ENCODE data around the gene MINDY1.

DNA sequence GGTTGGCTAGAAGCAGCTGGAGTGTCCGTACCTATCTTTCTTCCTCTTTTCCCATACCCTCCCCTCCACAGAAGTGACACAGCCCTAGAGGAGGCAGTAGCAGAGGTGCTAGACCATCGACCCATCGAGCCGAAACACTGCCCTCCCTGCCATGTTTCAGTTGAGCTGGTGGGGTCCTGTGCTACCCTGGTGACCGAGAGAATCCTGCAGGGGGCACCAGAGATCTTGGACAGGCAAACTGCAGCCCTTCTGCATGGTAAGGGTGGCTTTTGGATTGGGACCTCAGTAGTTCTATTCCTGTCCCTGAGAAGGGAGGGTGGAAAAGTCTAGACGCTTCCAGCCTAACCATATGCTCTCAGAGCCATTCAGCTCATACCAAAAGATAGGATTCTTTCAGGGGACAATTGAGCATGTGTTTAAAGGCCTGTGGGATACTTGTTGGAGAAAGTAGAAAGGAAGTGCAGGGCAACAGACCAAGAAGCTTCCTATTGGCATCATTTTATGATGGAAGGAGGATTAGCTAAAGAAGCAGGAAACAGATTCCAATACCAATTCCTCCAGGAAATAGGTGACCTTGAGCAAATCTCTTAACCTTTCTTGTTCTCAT, 17.9 kb upstream of the MINDY1 start:
- TF ChIP-seq, protein P1, sequence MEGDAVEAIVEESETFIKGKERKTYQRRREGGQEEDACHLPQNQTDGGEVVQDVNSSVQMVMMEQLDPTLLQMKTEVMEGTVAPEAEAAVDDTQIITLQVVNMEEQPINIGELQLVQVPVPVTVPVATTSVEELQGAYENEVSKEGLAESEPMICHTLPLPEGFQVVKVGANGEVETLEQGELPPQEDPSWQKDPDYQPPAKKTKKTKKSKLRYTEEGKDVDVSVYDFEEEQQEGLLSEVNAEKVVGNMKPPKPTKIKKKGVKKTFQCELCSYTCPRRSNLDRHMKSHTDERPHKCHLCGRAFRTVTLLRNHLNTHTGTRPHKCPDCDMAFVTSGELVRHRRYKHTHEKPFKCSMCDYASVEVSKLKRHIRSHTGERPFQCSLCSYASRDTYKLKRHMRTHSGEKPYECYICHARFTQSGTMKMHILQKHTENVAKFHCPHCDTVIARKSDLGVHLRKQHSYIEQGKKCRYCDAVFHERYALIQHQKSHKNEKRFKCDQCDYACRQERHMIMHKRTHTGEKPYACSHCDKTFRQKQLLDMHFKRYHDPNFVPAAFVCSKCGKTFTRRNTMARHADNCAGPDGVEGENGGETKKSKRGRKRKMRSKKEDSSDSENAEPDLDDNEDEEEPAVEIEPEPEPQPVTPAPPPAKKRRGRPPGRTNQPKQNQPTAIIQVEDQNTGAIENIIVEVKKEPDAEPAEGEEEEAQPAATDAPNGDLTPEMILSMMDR (IDR thresholded peaks at IDR 0.05), result peak; percentile 55 to 84 (median 73)
- no peak for TF ChIP-seq POLR2A (IDR thresholded peaks at IDR 0.05)

Measured in tibial nerve (tissue), 3 donors.